Measurements from ENCODE around the gene SMIM20.

- no peak for TF ChIP-seq CTCF (IDR thresholded peaks at IDR 0.05)
- TF ChIP-seq POLR2A (IDR thresholded peaks at IDR 0.05), result no peak
Observed at GRCh38 chr4:25896776-25897539, 17.1 kb upstream of the SMIM20 start.
